Measurements from ENCODE around the gene DOCK8. TPM values are rescaled to one million over a fixed set of nuclear protein-coding genes. Genes with fewer than 3 reads are reported as not detected.
A peak's percentile ranks its signal among the peaks of the same experiment; 100 is the strongest.

DOCK8 gene
- total and polyA plus RNA-seq, 2 of the 13 experiments (the other 11 are each of a cell fraction or from before 2014, with no cell fraction given) = 0.28 to 0.38 TPM

GRCh38 chr9:463455-464171, 248.9 kb downstream of the DOCK8 start (continued):
- TF ChIP-seq SNAPC4 (CRISPR knock-in tag; IDR thresholded peaks at IDR 0.05) (no peak), ZSCAN5A (CRISPR knock-in tag; IDR thresholded peaks at IDR 0.05; ENCODE audit: borderline replicate concordance) (no peak), ZNF260 (CRISPR knock-in tag; IDR thresholded peaks at IDR 0.05; ENCODE audit: borderline replicate concordance, low read depth) (no peak), SUZ12 (IDR thresholded peaks at IDR 0.05; ENCODE audit: low read depth, low read length) (no peak), PAXIP1 (CRISPR knock-in tag; conservative IDR thresholded peaks at IDR 0.05) (peak; percentile 38), ZNF331 (CRISPR knock-in tag; IDR thresholded peaks at IDR 0.05) (no peak), SNAPC5 (CRISPR knock-in tag; IDR thresholded peaks at IDR 0.05; ENCODE audit: borderline replicate concordance) (no peak), SOX6 (IDR thresholded peaks at IDR 0.05) (no peak), SOX6 (CRISPR knock-in tag; IDR thresholded peaks at IDR 0.05) (peak; percentile 40; the same call in 1 of the 2 replicates), ZBTB38 (CRISPR knock-in tag; IDR thresholded peaks at IDR 0.05) (no peak), ZNF713 (CRISPR knock-in tag; IDR thresholded peaks at IDR 0.05) (no peak), BORCS8-MEF2B (CRISPR knock-in tag; IDR thresholded peaks at IDR 0.05) (no peak), EEA1 (CRISPR knock-in tag; IDR thresholded peaks at IDR 0.05; ENCODE audit: borderline replicate concordance) (no peak), U2AF1 (optimal IDR thresholded peaks at IDR 0.05; ENCODE audit: low read depth, low read length) (no peak), ZNF841 (CRISPR knock-in tag; IDR thresholded peaks at IDR 0.05; ENCODE audit: borderline replicate concordance) (no peak), TRIM22 (IDR thresholded peaks at IDR 0.05) (no peak), MAF1 (CRISPR knock-in tag; IDR thresholded peaks at IDR 0.05; ENCODE audit: borderline replicate concordance) (no peak), ZNF644 (CRISPR knock-in tag; IDR thresholded peaks at IDR 0.05; ENCODE audit: low read depth) (no peak)
